ENCODE measurements around the gene DNM2. TPM values are rescaled to one million over a fixed set of nuclear protein-coding genes. Genes with fewer than 3 reads are reported as not detected.

Gene DNM2
- total and polyA plus RNA-seq, 2 of the 13 experiments (the other 11 are each of a cell fraction or from before 2014, with no cell fraction given), result 41.7 to 59.8 TPM

DNA sequence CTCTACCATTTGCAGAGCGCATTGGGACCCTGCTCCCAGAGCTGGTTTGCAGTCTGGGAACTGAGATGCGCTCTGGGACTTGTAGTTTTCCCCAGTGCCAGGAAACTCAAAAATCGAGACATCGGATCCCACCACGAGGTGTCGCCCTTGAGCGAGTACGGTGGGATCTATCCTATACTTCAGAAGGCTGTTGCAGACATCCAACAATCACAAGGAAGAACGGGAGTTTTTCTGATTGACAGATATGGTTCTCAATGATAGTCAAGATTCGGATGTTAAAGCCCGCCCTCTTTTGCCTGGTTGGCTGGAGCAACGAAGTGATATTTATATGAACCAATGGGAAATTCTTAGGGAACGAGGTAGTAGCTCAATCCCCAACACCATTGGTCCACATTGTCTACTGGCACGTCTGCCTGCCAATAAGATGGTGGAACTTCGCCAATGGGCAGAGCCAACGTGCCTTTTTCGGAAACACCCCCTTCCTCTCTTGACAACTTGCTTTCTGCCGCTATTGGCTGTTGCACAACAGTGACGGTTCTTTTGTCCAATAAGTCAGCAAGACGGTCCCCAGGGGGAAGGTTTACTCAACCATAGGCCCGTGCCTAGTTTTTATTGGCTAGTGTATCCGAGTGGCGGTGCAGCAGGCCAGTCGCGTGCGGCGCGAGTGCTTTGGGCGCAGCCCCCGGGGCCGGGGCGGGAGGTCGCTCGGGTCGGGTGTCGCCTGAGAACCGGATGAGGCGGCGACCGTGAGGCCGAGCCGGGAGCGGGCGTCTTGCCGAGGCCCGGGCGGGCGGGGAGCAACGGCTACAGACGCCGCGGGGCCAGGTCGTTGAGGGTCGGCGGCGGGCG, at the start of gene DNM2 (continued):
- TF ChIP-seq, protein P1, sequence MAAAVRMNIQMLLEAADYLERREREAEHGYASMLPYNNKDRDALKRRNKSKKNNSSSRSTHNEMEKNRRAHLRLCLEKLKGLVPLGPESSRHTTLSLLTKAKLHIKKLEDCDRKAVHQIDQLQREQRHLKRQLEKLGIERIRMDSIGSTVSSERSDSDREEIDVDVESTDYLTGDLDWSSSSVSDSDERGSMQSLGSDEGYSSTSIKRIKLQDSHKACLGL (CRISPR knock-in tag; IDR thresholded peaks at IDR 0.05), result no peak
- TF ChIP-seq, protein P2, sequence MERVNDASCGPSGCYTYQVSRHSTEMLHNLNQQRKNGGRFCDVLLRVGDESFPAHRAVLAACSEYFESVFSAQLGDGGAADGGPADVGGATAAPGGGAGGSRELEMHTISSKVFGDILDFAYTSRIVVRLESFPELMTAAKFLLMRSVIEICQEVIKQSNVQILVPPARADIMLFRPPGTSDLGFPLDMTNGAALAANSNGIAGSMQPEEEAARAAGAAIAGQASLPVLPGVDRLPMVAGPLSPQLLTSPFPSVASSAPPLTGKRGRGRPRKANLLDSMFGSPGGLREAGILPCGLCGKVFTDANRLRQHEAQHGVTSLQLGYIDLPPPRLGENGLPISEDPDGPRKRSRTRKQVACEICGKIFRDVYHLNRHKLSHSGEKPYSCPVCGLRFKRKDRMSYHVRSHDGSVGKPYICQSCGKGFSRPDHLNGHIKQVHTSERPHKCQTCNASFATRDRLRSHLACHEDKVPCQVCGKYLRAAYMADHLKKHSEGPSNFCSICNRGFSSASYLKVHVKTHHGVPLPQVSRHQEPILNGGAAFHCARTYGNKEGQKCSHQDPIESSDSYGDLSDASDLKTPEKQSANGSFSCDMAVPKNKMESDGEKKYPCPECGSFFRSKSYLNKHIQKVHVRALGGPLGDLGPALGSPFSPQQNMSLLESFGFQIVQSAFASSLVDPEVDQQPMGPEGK (CRISPR knock-in tag; IDR thresholded peaks at IDR 0.05), result peak; percentile 8
- TF ChIP-seq EHMT2 (IDR thresholded peaks at IDR 0.05; ENCODE audit: borderline replicate concordance, low read depth, low read length) (no peak), NRL (CRISPR knock-in tag; IDR thresholded peaks at IDR 0.05; ENCODE audit: borderline replicate concordance) (no peak), MZF1 (CRISPR knock-in tag; IDR thresholded peaks at IDR 0.05; ENCODE audit: borderline replicate concordance) (no peak), ZNF44 (CRISPR knock-in tag; IDR thresholded peaks at IDR 0.05) (no peak), CREB1 (IDR thresholded peaks at IDR 0.05) (peak; percentile 93), CREB1 (CRISPR knock-in tag; IDR thresholded peaks at IDR 0.05) (peak; percentile 96), ARNT2 (CRISPR knock-in tag; IDR thresholded peaks at IDR 0.05; ENCODE audit: low read depth) (no peak), ATF7-NPFF (CRISPR knock-in tag; IDR thresholded peaks at IDR 0.05; ENCODE audit: low read depth) (no peak), TSC22D2 (CRISPR knock-in tag; IDR thresholded peaks at IDR 0.05; ENCODE audit: borderline replicate concordance) (no peak)
- TF ChIP-seq, protein P3, sequence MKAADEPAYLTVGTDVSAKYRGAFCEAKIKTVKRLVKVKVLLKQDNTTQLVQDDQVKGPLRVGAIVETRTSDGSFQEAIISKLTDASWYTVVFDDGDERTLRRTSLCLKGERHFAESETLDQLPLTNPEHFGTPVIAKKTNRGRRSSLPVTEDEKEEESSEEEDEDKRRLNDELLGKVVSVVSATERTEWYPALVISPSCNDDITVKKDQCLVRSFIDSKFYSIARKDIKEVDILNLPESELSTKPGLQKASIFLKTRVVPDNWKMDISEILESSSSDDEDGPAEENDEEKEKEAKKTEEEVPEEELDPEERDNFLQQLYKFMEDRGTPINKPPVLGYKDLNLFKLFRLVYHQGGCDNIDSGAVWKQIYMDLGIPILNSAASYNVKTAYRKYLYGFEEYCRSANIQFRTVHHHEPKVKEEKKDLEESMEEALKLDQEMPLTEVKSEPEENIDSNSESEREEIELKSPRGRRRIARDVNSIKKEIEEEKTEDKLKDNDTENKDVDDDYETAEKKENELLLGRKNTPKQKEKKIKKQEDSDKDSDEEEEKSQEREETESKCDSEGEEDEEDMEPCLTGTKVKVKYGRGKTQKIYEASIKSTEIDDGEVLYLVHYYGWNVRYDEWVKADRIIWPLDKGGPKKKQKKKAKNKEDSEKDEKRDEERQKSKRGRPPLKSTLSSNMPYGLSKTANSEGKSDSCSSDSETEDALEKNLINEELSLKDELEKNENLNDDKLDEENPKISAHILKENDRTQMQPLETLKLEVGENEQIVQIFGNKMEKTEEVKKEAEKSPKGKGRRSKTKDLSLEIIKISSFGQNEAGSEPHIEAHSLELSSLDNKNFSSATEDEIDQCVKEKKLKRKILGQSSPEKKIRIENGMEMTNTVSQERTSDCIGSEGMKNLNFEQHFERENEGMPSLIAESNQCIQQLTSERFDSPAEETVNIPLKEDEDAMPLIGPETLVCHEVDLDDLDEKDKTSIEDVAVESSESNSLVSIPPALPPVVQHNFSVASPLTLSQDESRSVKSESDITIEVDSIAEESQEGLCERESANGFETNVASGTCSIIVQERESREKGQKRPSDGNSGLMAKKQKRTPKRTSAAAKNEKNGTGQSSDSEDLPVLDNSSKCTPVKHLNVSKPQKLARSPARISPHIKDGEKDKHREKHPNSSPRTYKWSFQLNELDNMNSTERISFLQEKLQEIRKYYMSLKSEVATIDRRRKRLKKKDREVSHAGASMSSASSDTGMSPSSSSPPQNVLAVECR (CRISPR knock-in tag; IDR thresholded peaks at IDR 0.05; ENCODE audit: borderline replicate concordance), result no peak; the same call in 1 of the 2 replicates
- TF ChIP-seq, protein P4, sequence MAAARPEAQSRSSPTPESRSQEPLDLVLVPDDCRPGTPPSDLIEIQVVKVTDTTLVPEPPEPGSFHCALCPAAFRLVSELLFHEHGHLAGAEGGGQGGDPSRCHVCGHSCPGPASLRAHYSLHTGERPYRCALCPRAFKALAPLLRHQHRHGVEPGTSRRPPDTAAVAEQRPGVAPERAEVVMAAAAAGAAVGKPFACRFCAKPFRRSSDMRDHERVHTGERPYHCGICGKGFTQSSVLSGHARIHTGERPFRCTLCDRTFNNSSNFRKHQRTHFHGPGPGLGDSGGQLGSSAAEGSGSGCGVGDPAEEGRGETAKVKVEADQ (CRISPR knock-in tag; IDR thresholded peaks at IDR 0.05; ENCODE audit: borderline replicate concordance), result no peak
- TF ChIP-seq, protein P5, sequence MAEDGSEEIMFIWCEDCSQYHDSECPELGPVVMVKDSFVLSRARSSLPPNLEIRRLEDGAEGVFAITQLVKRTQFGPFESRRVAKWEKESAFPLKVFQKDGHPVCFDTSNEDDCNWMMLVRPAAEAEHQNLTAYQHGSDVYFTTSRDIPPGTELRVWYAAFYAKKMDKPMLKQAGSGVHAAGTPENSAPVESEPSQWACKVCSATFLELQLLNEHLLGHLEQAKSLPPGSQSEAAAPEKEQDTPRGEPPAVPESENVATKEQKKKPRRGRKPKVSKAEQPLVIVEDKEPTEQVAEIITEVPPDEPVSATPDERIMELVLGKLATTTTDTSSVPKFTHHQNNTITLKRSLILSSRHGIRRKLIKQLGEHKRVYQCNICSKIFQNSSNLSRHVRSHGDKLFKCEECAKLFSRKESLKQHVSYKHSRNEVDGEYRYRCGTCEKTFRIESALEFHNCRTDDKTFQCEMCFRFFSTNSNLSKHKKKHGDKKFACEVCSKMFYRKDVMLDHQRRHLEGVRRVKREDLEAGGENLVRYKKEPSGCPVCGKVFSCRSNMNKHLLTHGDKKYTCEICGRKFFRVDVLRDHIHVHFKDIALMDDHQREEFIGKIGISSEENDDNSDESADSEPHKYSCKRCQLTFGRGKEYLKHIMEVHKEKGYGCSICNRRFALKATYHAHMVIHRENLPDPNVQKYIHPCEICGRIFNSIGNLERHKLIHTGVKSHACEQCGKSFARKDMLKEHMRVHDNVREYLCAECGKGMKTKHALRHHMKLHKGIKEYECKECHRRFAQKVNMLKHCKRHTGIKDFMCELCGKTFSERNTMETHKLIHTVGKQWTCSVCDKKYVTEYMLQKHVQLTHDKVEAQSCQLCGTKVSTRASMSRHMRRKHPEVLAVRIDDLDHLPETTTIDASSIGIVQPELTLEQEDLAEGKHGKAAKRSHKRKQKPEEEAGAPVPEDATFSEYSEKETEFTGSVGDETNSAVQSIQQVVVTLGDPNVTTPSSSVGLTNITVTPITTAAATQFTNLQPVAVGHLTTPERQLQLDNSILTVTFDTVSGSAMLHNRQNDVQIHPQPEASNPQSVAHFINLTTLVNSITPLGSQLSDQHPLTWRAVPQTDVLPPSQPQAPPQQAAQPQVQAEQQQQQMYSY (CRISPR knock-in tag; IDR thresholded peaks at IDR 0.05), result no peak

Measured in HepG2 (cell line).